UCSD-AML1 (cell line): ENCODE data around the gene VMP1.
"Not testable (repeated sequence)": the region's sequence is repeated elsewhere in the genome, so short reads cannot be mapped to it uniquely, and the experiment has no call there.

Experiments used
- DNase-seq: peaks from one replicate; lab custom pipeline; 2025; ENCODE audit not compliant: unreplicated experiment; lab: John Stamatoyannopoulos, UW

The VMP1 gene

GRCh38 chr17:59856859-59857794 lies 149.7 kb downstream of the VMP1 start:
- DNase-seq, result no peak

- DNase-seq, result no peak
These were observed 150.8 kb downstream of the VMP1 start for GRCh38 chr17:59858167-59858816.

GRCh38 chr17:59858932-59859331 lies 151.5 kb downstream of the VMP1 start:
- DNase-seq, result no peak

GRCh38 chr17:59859444-59860025 lies 152.1 kb downstream of the VMP1 start:
- DNase-seq, result no peak

- DNase-seq, result no peak
These were observed 156.2 kb downstream of the VMP1 start for GRCh38 chr17:59863616-59864015.

GRCh38 chr17:59869941-59870218 lies 162.4 kb downstream of the VMP1 start:
- DNase-seq, result no peak

GRCh38 chr17:59870482-59870881 lies 163.0 kb downstream of the VMP1 start:
- no peak for DNase-seq

- DNase-seq, result no peak
These were observed 164.9 kb downstream of the VMP1 start for GRCh38 chr17:59872351-59872750.

GRCh38 chr17:59873414-59873813 lies 166.0 kb downstream of the VMP1 start:
- not testable (repeated sequence) for DNase-seq

- DNase-seq, result no peak
These were observed 166.9 kb downstream of the VMP1 start for GRCh38 chr17:59874376-59874775.

GRCh38 chr17:59876107-59876506 lies 168.7 kb downstream of the VMP1 start:
- DNase-seq, result no peak

GRCh38 chr17:59877965-59878364 lies 170.5 kb downstream of the VMP1 start:
- DNase-seq, result no peak

- DNase-seq, result no peak
These were observed 171.2 kb downstream of the VMP1 start for GRCh38 chr17:59878624-59879023.

GRCh38 chr17:59884861-59885260 lies 177.4 kb downstream of the VMP1 start:
- no peak for DNase-seq

- no peak for DNase-seq
These were observed 180.8 kb downstream of the VMP1 start for GRCh38 chr17:59888145-59888750.

GRCh38 chr17:59890720-59891119 lies 183.3 kb downstream of the VMP1 start:
- DNase-seq, result no peak
